GM12878 (cell line): ENCODE results near the gene TFF2. TPM values are rescaled to one million over a fixed set of nuclear protein-coding genes. Genes with fewer than 3 reads are reported as not detected.

Experiments used
- ATAC-seq: fragments of 200-7000 bp; cut with Tn5 transposase; 3 replicates; pipeline ENCODE4 v1.9.1; 2020; ENCODE audit warnings: mild to moderate bottlenecking, moderate library complexity
- BruUV-seq: library from RNA; stranded (reverse); fragments of 400-500 nt; replicated peaks from 2 replicates; lab custom pipeline; 2021; lab: Mats Ljungman, UMichigan
- CTCF ChIA-PET: fragments of 300-600 bp; sonication (Branson Sonifier 250); formaldehyde crosslinking; extraction: SDS; loops from one replicate; lab custom pipeline; 2021; ENCODE audit warnings: inconsistent platforms; lab: Yijun Ruan, JAX
- POLR2A ChIA-PET: fragments of 350-600 bp; formaldehyde crosslinking; extraction: SDS; loops from one replicate; lab custom pipeline; 2021; ENCODE audit warnings: inconsistent platforms; lab: Charles Lee
- RAD21 ChIA-PET: fragments of 300-600 bp; sonication (Branson Sonifier 250); formaldehyde crosslinking; loops from one replicate; lab custom pipeline; 2023; ENCODE audit warnings: antibody characterized with exemption; ENCODE audit not compliant: unreplicated experiment; lab: Charles Lee
- SMC1A ChIA-PET: fragments of 300-600 bp; sonication (Branson Sonifier 250); formaldehyde crosslinking; loops from one replicate; lab custom pipeline; 2023; ENCODE audit not compliant: unreplicated experiment, uncharacterized antibody; lab: Charles Lee
- DNase-seq: peaks from one replicate; pipeline ENCODE4 v3.0.0-alpha.2; 2011; ENCODE audit warnings: low read depth, low spot score
- FAIRE-seq: peaks from 3 replicates; lab custom pipeline; 2011; peaks lifted over from hg19 to GRCh38; lab: Jason Lieb, UNC
- H2AFZ ChIP-seq: 2 replicates; pipeline ENCODE4 v1.6.0; 2011; ENCODE audit warnings: low read depth, low read length, control low read depth; ENCODE audit not compliant: control insufficient read depth
- H3K27ac ChIP-seq: 2 replicates; pipeline ENCODE4 v1.5.1; 2011; ENCODE audit warnings: control low read depth; ENCODE audit not compliant: control insufficient read depth, insufficient read depth
- H3K27me3 ChIP-seq, 2 experiments: replicated peaks in 1 of 2; 2 replicates each; pipeline versions ENCODE4 v1.6.0 to v1.6.1; 2011; ENCODE audit warnings: low read length in 1 of 2; ENCODE audit not compliant: control insufficient read depth in 2 of 2, insufficient read depth in 2 of 2
- H3K36me3 ChIP-seq, 2 experiments: 2 replicates each; pipeline ENCODE4 v1.5.1; 2011; ENCODE audit warnings: low read length in 1 of 2; ENCODE audit not compliant: control insufficient read depth in 2 of 2, insufficient read depth in 2 of 2
- H3K4me1 ChIP-seq: 2 replicates; pipeline ENCODE4 v1.6.1; 2011; ENCODE audit warnings: mild to moderate bottlenecking, low read length, moderate library complexity, mixed read lengths; ENCODE audit not compliant: control insufficient read depth, insufficient read depth
- H3K4me2 ChIP-seq: 2 replicates; pipeline ENCODE4 v1.6.0; 2011; ENCODE audit warnings: control low read depth; ENCODE audit not compliant: control insufficient read depth, insufficient read depth
- H3K4me3 ChIP-seq: fragments of 200-600 bp; sonication (generic); 2 replicates; pipeline ENCODE4 v1.5.1; 2016
- H3K79me2 ChIP-seq: 2 replicates; pipeline ENCODE4 v1.6.0; 2011; ENCODE audit warnings: low read length; ENCODE audit not compliant: control insufficient read depth, insufficient read depth
- H3K9ac ChIP-seq: 2 replicates; pipeline ENCODE4 v1.8.0; 2011; ENCODE audit warnings: low read length, control low read depth, mixed read lengths; ENCODE audit not compliant: control insufficient read depth, insufficient read depth
- H3K9me3 ChIP-seq: replicated peaks from 3 replicates; pipeline ENCODE4 v1.5.1; 2011; ENCODE audit warnings: mild to moderate bottlenecking, low read length; ENCODE audit not compliant: control insufficient read depth, insufficient read depth
- H4K20me1 ChIP-seq: 2 replicates; pipeline ENCODE4 v1.6.0; 2011; ENCODE audit not compliant: control insufficient read depth, insufficient read depth
- EED ChIP-seq: sonication (generic); IDR thresholded peaks from 2 replicates; pipeline ENCODE4 v1.6.1; 2016; ENCODE audit warnings: antibody characterized with exemption, low read depth
- GATAD2B ChIP-seq: fragments of 450-650 bp; conservative IDR thresholded peaks from 2 replicates; pipeline ENCODE4 v1.6.1; 2017; ENCODE audit warnings: low read depth, mild to moderate bottlenecking, moderate library complexity
- KAT2A ChIP-seq: conservative IDR thresholded peaks from 2 replicates; pipeline ENCODE4 v1.6.1; 2011; ENCODE audit warnings: low read depth, low read length; ENCODE audit not compliant: control insufficient read depth
- MYB ChIP-seq: fragments of 150-350 bp; IDR thresholded peaks from 2 replicates; pipeline ENCODE4 v1.6.1; 2014; ENCODE audit warnings: mild to moderate bottlenecking, low read depth, low read length, borderline replicate concordance
- NRF1 ChIP-seq: conservative IDR thresholded peaks from 2 replicates; pipeline ENCODE4 v1.6.1; 2011; ENCODE audit warnings: mild to moderate bottlenecking, low read depth, low read length, improper control_type of control experiment
- RAD21 ChIP-seq: IDR thresholded peaks from 2 replicates; pipeline ENCODE4 v1.6.1; 2011; ENCODE audit warnings: mild to moderate bottlenecking, low read depth, low read length, moderate library complexity; ENCODE audit not compliant: insufficient read depth
- ZNF24 ChIP-seq: fragments of 450-650 bp; IDR thresholded peaks from 2 replicates; pipeline ENCODE4 v1.6.1; 2017; ENCODE audit warnings: antibody characterized with exemption, mild to moderate bottlenecking
- ZNF384 ChIP-seq: IDR thresholded peaks from 2 replicates; pipeline ENCODE4 v1.6.1; 2012; ENCODE audit warnings: low read depth, mild to moderate bottlenecking, low read length, improper control_type of control experiment, borderline replicate concordance
- WGBS: methylation state at CpG from one replicate; pipeline ENCODE4 v1.1.6; 2016; ENCODE audit warnings: low lambda C conversion rate; ENCODE audit not compliant: insufficient replicate concordance, insufficient coverage; ENCODE audit errors: missing lambda C conversion rate; 5-methylcytosine and 5-hydroxymethylcytosine counted together
- in situ Hi-C: fragments of 300-500 bp; cut with MboI; formaldehyde crosslinking; loops from 9 replicates; pipeline ENCODE4 v1.14.3; 2018; ENCODE audit warnings: mixed read lengths
- intact Hi-C: fragments of 100-400 bp; cut with micrococcal nuclease; formaldehyde crosslinking; loops from one replicate; pipeline ENCODE4 v1.14.2; 2022; ENCODE audit not compliant: unreplicated experiment
- polyA plus RNA-seq, 11 experiments: library from polyadenylated mRNA; depleted of rRNA in 4 of 11; unstranded in 6 of 11; stranded (reverse) in 5 of 11; fragments of >200 nt; fragmentation: Nextera tagmentation in 4 of 11; fragmentation: Illumina TruSeq in 1 of 11; extraction: Ambion mirVana in 4 of 11; extraction: Trizol in 1 of 11; gene quantifications; 1 replicate in 1 of 11; 2 replicates in 10 of 11; pipeline versions ENCODE4 v1.2.1 to v1.2.3, GENCODE V29; 2011 to 2016; ENCODE audit warnings: inconsistent platforms in 2 of 11, missing spikeins in 2 of 11, low read depth in 1 of 11
- total RNA-seq, 4 experiments: library from RNA; depleted of rRNA in 3 of 4; stranded (reverse); fragments of >200 nt in 3 of 4; fragmentation: Illumina TruSeq in 1 of 4; extraction: Trizol in 1 of 4; gene quantifications; 2 replicates each; pipeline versions ENCODE4 v1.2.1 to v1.2.3, GENCODE V29; 2013 to 2021
- TF ChIP-seq, protein P1 (sequence below): IDR thresholded peaks from 2 replicates; pipeline ENCODE4 v1.6.1; 2012; ENCODE audit warnings: low read depth, low read length, improper control_type of control experiment
- TF ChIP-seq, protein P2 (sequence below): IDR thresholded peaks from 2 replicates; pipeline ENCODE4 v1.6.1; 2012; ENCODE audit warnings: low read depth, low read length, improper control_type of control experiment
- TF ChIP-seq, protein P3 (sequence below): fragments of 450-650 bp; IDR thresholded peaks from 2 replicates; pipeline ENCODE4 v1.6.1; 2017; ENCODE audit warnings: borderline replicate concordance
- TF ChIP-seq, protein P4 (sequence below): fragments of 450-650 bp; IDR thresholded peaks from 2 replicates; pipeline ENCODE4 v1.6.1; 2017; ENCODE audit warnings: low read depth, mild to moderate bottlenecking, moderate library complexity
- TF ChIP-seq, protein P5 (sequence below): IDR thresholded peaks from 2 replicates; pipeline ENCODE4 v1.6.1; 2011; ENCODE audit warnings: low read depth, mild to moderate bottlenecking, low read length, moderate library complexity, borderline replicate concordance; ENCODE audit errors: extremely low read depth

The TFF2 gene
- total and polyA plus RNA-seq, 10 of the 15 experiments (the other 5 are each of a cell fraction or from before 2014, with no cell fraction given): 0.56 TPM; not detected in 9

DNA sequence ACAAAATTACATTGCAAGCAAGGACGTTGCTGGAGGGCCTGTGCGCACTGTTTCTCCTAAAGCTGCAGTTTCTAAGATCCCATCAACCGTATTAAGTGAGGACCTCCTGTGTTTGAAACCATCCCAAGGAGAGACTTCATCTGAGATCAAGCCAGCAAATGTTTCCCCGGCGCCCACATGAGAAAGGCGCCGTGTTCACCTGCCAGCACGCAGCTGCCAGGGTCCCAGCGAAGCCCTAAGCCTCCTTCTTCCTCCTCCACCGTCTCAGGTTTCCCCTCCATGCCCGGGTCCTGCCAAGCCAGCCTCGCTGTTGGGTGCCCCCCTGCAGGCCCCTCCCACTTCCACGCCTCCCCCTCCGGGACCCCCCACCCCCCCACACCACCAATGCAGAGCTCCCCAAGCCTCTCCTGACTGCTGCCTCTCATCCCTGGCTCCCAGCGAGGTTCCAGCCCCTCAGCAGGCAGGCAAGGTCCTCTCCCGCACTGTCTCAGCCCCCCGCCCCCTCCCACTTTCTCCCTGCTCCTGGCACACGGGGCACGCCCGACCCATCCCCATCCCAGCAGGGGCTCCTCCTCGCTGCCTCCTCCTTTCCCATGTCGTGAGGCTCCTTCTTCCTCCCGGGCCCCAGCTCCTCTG lies 24.2 kb upstream of the TFF2 start:
- no peak overlapping the region for H3K9ac ChIP-seq
- H3K27me3 ChIP-seq: no peaks in the 10 kb centered on the region
- H4K20me1 ChIP-seq: no peaks in the 10 kb centered on the region
- ChIA-PET POLR2A (no interaction called here), SMC1A (no interaction called here), CTCF (no interaction called here), RAD21 (interaction anchor here (1.1 to 1.5 kb wide), 3 partner anchors 18 to 69 kb away, joined by 3 read pairs; no protein-coding TSS in a partner anchor)
- H2AFZ ChIP-seq: no peak overlapping the region
- H3K79me2 ChIP-seq: no peaks in the 10 kb centered on the region
- H3K4me1 ChIP-seq: no peaks in the 10 kb centered on the region
- TF ChIP-seq ZNF384: no peak
- TF ChIP-seq, protein P1, sequence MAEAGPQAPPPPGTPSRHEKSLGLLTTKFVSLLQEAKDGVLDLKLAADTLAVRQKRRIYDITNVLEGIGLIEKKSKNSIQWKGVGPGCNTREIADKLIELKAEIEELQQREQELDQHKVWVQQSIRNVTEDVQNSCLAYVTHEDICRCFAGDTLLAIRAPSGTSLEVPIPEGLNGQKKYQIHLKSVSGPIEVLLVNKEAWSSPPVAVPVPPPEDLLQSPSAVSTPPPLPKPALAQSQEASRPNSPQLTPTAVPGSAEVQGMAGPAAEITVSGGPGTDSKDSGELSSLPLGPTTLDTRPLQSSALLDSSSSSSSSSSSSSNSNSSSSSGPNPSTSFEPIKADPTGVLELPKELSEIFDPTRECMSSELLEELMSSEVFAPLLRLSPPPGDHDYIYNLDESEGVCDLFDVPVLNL: no peak
- TF ChIP-seq GATAD2B: no peak
- TF ChIP-seq, protein P2, sequence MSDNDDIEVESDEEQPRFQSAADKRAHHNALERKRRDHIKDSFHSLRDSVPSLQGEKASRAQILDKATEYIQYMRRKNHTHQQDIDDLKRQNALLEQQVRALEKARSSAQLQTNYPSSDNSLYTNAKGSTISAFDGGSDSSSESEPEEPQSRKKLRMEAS: no peak
- TF ChIP-seq, protein P3, sequence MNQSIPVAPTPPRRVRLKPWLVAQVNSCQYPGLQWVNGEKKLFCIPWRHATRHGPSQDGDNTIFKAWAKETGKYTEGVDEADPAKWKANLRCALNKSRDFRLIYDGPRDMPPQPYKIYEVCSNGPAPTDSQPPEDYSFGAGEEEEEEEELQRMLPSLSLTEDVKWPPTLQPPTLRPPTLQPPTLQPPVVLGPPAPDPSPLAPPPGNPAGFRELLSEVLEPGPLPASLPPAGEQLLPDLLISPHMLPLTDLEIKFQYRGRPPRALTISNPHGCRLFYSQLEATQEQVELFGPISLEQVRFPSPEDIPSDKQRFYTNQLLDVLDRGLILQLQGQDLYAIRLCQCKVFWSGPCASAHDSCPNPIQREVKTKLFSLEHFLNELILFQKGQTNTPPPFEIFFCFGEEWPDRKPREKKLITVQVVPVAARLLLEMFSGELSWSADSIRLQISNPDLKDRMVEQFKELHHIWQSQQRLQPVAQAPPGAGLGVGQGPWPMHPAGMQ: no peak
- TF ChIP-seq ZNF24: no peak
- no peak for TF ChIP-seq MYB
- TF ChIP-seq, protein P4, sequence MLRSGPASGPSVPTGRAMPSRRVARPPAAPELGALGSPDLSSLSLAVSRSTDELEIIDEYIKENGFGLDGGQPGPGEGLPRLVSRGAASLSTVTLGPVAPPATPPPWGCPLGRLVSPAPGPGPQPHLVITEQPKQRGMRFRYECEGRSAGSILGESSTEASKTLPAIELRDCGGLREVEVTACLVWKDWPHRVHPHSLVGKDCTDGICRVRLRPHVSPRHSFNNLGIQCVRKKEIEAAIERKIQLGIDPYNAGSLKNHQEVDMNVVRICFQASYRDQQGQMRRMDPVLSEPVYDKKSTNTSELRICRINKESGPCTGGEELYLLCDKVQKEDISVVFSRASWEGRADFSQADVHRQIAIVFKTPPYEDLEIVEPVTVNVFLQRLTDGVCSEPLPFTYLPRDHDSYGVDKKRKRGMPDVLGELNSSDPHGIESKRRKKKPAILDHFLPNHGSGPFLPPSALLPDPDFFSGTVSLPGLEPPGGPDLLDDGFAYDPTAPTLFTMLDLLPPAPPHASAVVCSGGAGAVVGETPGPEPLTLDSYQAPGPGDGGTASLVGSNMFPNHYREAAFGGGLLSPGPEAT: no peak
- no peak for TF ChIP-seq KAT2A
- TF ChIP-seq RAD21: no peak
- TF ChIP-seq EED: no peak
- no peak for TF ChIP-seq NRF1
- TF ChIP-seq, protein P5, sequence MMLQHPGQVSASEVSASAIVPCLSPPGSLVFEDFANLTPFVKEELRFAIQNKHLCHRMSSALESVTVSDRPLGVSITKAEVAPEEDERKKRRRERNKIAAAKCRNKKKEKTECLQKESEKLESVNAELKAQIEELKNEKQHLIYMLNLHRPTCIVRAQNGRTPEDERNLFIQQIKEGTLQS: no peak
- no peaks in the 10 kb centered on the region for H3K36me3 ChIP-seq
- no peak for DNase-seq
- H3K4me2 ChIP-seq: no peak overlapping the region
- in situ Hi-C loops (loop anchor here (5.0 kb wide), 1 partner anchor 72 kb away; no protein-coding TSS in a partner anchor), intact Hi-C loops (loop anchor here (5.0 kb wide), 1 partner anchor 67 kb away; no protein-coding TSS in a partner anchor)
- ATAC-seq: no peak
- WGBS: 51% methylated on average over 18 of the region's 23 CpGs
- no peak for FAIRE-seq
- H3K9me3 ChIP-seq: no peaks in the 10 kb centered on the region
- H3K4me3 ChIP-seq: no peak overlapping the region
- BruUV-seq: no TSS peak
- no peak overlapping the region for H3K27ac ChIP-seq
